Thoracic aorta (tissue), 2 donors: ENCODE results near the gene RRP9. TPM values are rescaled to one million over a fixed set of nuclear protein-coding genes. Genes with fewer than 3 reads are reported as not detected.

Source experiments
- ATAC-seq: fragments of 150-250 bp; one replicate; pipeline ENCODE4 v1.8.0; 2017; ENCODE audit warnings: low read depth; ENCODE audit not compliant: insufficient number of reproducible peaks, low FRiP score
- DNase-seq: peaks from one replicate; pipeline ENCODE4 v3.0.0-alpha.2; 2020; ENCODE audit warnings: low spot score
- H3K27ac ChIP-seq, 2 donors: fragments of 200-600 bp; sonication (generic); 1 replicate in 1 of 2; 2 replicates in 1 of 2; pipeline ENCODE4 v1.5.1; 2016; ENCODE audit warnings: mild to moderate bottlenecking in 2 of 2, moderate library complexity in 2 of 2
- H3K27me3 ChIP-seq: fragments of 200-600 bp; sonication (generic); replicated peaks from 2 replicates; pipeline ENCODE4 v1.6.0; 2016; ENCODE audit warnings: mild to moderate bottlenecking; ENCODE audit not compliant: insufficient read depth
- H3K36me3 ChIP-seq: fragments of 200-600 bp; sonication (generic); one replicate; pipeline ENCODE4 v1.5.1; 2016
- H3K4me1 ChIP-seq, 2 donors: fragments of 200-600 bp; sonication (generic); 1 replicate in 1 of 2; 2 replicates in 1 of 2; pipeline versions ENCODE4 v1.5.1 to v1.6.0; 2016; ENCODE audit warnings: low read depth in 2 of 2, mild to moderate bottlenecking in 1 of 2; ENCODE audit not compliant: control insufficient read depth in 1 of 2
- H3K4me3 ChIP-seq: fragments of 200-600 bp; sonication (generic); 2 replicates; pipeline ENCODE4 v1.5.1; 2016; ENCODE audit warnings: mild to moderate bottlenecking
- H3K9me3 ChIP-seq: fragments of 200-600 bp; sonication (generic); 2 replicates; pipeline ENCODE4 v1.5.1; 2016
- CTCF ChIP-seq: fragments of 200-600 bp; sonication (generic); IDR thresholded peaks from one replicate; pipeline ENCODE4 v1.5.1; 2019; ENCODE audit warnings: antibody characterized with exemption
- total RNA-seq, 2 donors: library from RNA; depleted of rRNA; stranded (reverse); fragments of >200 nt; gene quantifications; one replicate each; pipeline versions ENCODE4 v1.1.0 to v1.2.3, GENCODE V29; 2016

RRP9 gene
- total RNA-seq, 2 donors from 2014 or later: 7.7 to 21.8 TPM

GRCh38 chr3:51937611-51938450 lies 3.9 kb downstream of the RRP9 start:
- no peaks in the 10 kb centered on the region for H3K9me3 ChIP-seq
- DNase-seq: no peak
- ATAC-seq: no peak
- H3K36me3 ChIP-seq: peaks cover 36% of the 10 kb centered on the region
- no peak for TF ChIP-seq CTCF
- no peaks in the 10 kb centered on the region for H3K27me3 ChIP-seq
- H3K4me3 ChIP-seq: no peak overlapping the region
- H3K4me1 ChIP-seq: peaks cover 10 to 21% of the 10 kb centered on the region in 2 donors
- no peak overlapping the region for H3K27ac ChIP-seq

GRCh38 chr3:51937014-51937413 lies 4.7 kb downstream of the RRP9 start:
- Histone ChIP-seq H3K9me3 (no peaks in the 10 kb centered on the region), H3K4me1 (peaks cover 5 to 14% of the 10 kb centered on the region in 2 donors), H3K27ac (no peak overlapping the region), H3K4me3 (no peak overlapping the region), H3K27me3 (no peaks in the 10 kb centered on the region), H3K36me3 (peaks cover 39% of the 10 kb centered on the region)
- TF ChIP-seq CTCF: no peak
- DNase-seq (no peak), ATAC-seq (no peak)

- no peak for DNase-seq
- no peak for ATAC-seq
- TF ChIP-seq CTCF: no peak
- no peaks in the 10 kb centered on the region for H3K9me3 ChIP-seq
- no peaks in the 10 kb centered on the region for H3K27me3 ChIP-seq
- no peak overlapping the region for H3K27ac ChIP-seq
- no peak overlapping the region for H3K4me3 ChIP-seq
- peaks cover 39% of the 10 kb centered on the region for H3K36me3 ChIP-seq
- peaks cover 5 to 11% of the 10 kb centered on the region in 2 donors for H3K4me1 ChIP-seq
Measured at GRCh38 chr3:51935886-51936755, 5.6 kb downstream of the RRP9 start.

- H3K9me3 ChIP-seq: no peaks in the 10 kb centered on the region
- peaks cover 39% of the 10 kb centered on the region for H3K36me3 ChIP-seq
- H3K4me1 ChIP-seq: peaks cover 0 to 2% of the 10 kb centered on the region in 2 donors
- TF ChIP-seq CTCF: no peak
- H3K27ac ChIP-seq: no peak overlapping the region
- no peak overlapping the region for H3K4me3 ChIP-seq
- ATAC-seq (no peak), DNase-seq (no peak)
- no peaks in the 10 kb centered on the region for H3K27me3 ChIP-seq
Measured at GRCh38 chr3:51934991-51935885, 6.5 kb downstream of the RRP9 start.
